Karpas-422 (cell line): ENCODE data around the gene KCNV2. TPM values are rescaled to one million over a fixed set of nuclear protein-coding genes. Genes with fewer than 3 reads are reported as not detected.
A peak's percentile ranks its signal among the peaks of the same experiment; 100 is the strongest.
"Not testable (repeated sequence)": the region's sequence is repeated elsewhere in the genome, so short reads cannot be mapped to it uniquely, and the experiment has no call there.

Experiments used
- DNase-seq: peaks from one replicate; pipeline ENCODE4 v3.0.0-alpha.2; 2015
- H2AFZ ChIP-seq: fragments of 200-600 bp; sonication (generic); 2 replicates; pipeline ENCODE4 v1.6.1; 2014; ENCODE audit warnings: antibody characterized with exemption, low read length, mixed read lengths
- H3K27ac ChIP-seq: fragments of 200-600 bp; sonication (generic); 2 replicates; pipeline ENCODE4 v1.5.1; 2014; ENCODE audit warnings: mild to moderate bottlenecking, low read length, moderate library complexity
- H3K27me3 ChIP-seq: fragments of 200-600 bp; sonication (generic); 2 replicates; pipeline ENCODE4 v1.6.1; 2014; ENCODE audit warnings: low read length, mixed read lengths
- H3K36me3 ChIP-seq: fragments of 200-600 bp; sonication (generic); 2 replicates; pipeline ENCODE4 v1.6.1; 2014; ENCODE audit warnings: low read length, mixed read lengths; ENCODE audit not compliant: insufficient read depth
- H3K4me1 ChIP-seq: fragments of 200-600 bp; sonication (generic); 2 replicates; pipeline ENCODE4 v1.6.1; 2014; ENCODE audit warnings: mild to moderate bottlenecking, low read length, mixed read lengths
- H3K4me2 ChIP-seq: fragments of 200-600 bp; sonication (generic); 2 replicates; pipeline ENCODE4 v1.6.1; 2014; ENCODE audit warnings: low read length, low read depth, mild to moderate bottlenecking; ENCODE audit not compliant: poor library complexity, severe bottlenecking
- H3K4me3 ChIP-seq: fragments of 200-600 bp; sonication (generic); 2 replicates; pipeline ENCODE4 v1.5.1; 2014; ENCODE audit warnings: mild to moderate bottlenecking, antibody characterized with exemption, low read length, mixed read lengths
- H3K79me2 ChIP-seq: fragments of 200-600 bp; sonication (generic); 2 replicates; pipeline ENCODE4 v1.6.1; 2014; ENCODE audit warnings: mild to moderate bottlenecking, low read length, mixed read lengths
- H3K9ac ChIP-seq: fragments of 200-600 bp; sonication (generic); 2 replicates; pipeline ENCODE4 v1.6.0; 2014; ENCODE audit warnings: low read length
- H3K9me2 ChIP-seq: fragments of 200-600 bp; sonication (generic), shearing (Covaris generic); replicated peaks from 2 replicates; pipeline ENCODE4 v1.6.0; 2014; ENCODE audit warnings: mild to moderate bottlenecking, low read length, moderate library complexity; ENCODE audit not compliant: insufficient read depth
- H3K9me3 ChIP-seq: fragments of 300-700, 200-600 bp; sonication (generic); 2 replicates; pipeline ENCODE4 v1.6.1; 2014; ENCODE audit warnings: low read length, mixed read lengths
- H4K20me1 ChIP-seq: fragments of 200-600 bp; sonication (generic); 2 replicates; pipeline ENCODE4 v1.6.1; 2014; ENCODE audit warnings: mild to moderate bottlenecking, antibody characterized with exemption, low read length, low read depth; ENCODE audit not compliant: insufficient read depth
- total RNA-seq: library from RNA; depleted of rRNA; stranded (reverse); fragments of >200 nt; shearing (Covaris generic); gene quantifications from 2 replicates; pipeline ENCODE4 v1.2.3, GENCODE V29; 2014; ENCODE audit warnings: low replicate concordance

Gene KCNV2
- total RNA-seq, 1 experiment from 2014 or later, result 1.6 TPM

- Histone ChIP-seq H3K4me1 (peaks cover 59% of the 10 kb centered on the region), H3K4me2 (peak overlapping the region; percentile 28), H4K20me1 (no peaks in the 10 kb centered on the region), H3K36me3 (peaks cover 5% of the 10 kb centered on the region; the same call in 1 of the 2 replicates), H3K9me2 (no peaks in the 10 kb centered on the region), H3K4me3 (no peak overlapping the region), H3K27ac (peak overlapping the region; percentile 75), H3K79me2 (no peaks in the 10 kb centered on the region), H2AFZ (no peak overlapping the region), H3K27me3 (no peaks in the 10 kb centered on the region), H3K9me3 (no peaks in the 10 kb centered on the region), H3K9ac (0 out of 2 replicates have a peak overlapping the region, but pooled peaks have one; percentile 24)
- peak; percentile 61 for DNase-seq
These were observed 12.8 kb upstream of the KCNV2 start for GRCh38 chr9:2704504-2704903.

GRCh38 chr9:2707256-2707655, 10.1 kb upstream of the KCNV2 start:
- not testable (repeated sequence) for H3K27me3 ChIP-seq, H2AFZ ChIP-seq, DNase-seq, H3K9me3 ChIP-seq, H3K9me2 ChIP-seq, H3K9ac ChIP-seq, H4K20me1 ChIP-seq, H3K4me2 ChIP-seq, H3K36me3 ChIP-seq, H3K4me3 ChIP-seq, H3K27ac ChIP-seq, H3K79me2 ChIP-seq
- H3K4me1 ChIP-seq, result peaks cover 73% of the 10 kb centered on the region

- peak; percentile 96 for DNase-seq
- peak overlapping the region; percentile 72 for H3K9ac ChIP-seq
- H3K9me2 ChIP-seq, result no peaks in the 10 kb centered on the region
- H3K4me2 ChIP-seq, result peak overlapping the region; percentile 79
- no peaks in the 10 kb centered on the region for H4K20me1 ChIP-seq
- no peak overlapping the region for H2AFZ ChIP-seq
- H3K79me2 ChIP-seq, result no peaks in the 10 kb centered on the region
- no peaks in the 10 kb centered on the region for H3K27me3 ChIP-seq
- H3K4me1 ChIP-seq, result peaks cover 49% of the 10 kb centered on the region
- peaks cover 5% of the 10 kb centered on the region; the same call in 1 of the 2 replicates for H3K36me3 ChIP-seq
- no peaks in the 10 kb centered on the region for H3K9me3 ChIP-seq
- peak overlapping the region; percentile 96 for H3K27ac ChIP-seq
- peak overlapping the region; percentile 58 for H3K4me3 ChIP-seq
These were observed 7.6 kb upstream of the KCNV2 start for GRCh38 chr9:2709645-2710101.

- peaks cover 5% of the 10 kb centered on the region; the same call in 1 of the 2 replicates for H3K36me3 ChIP-seq
- H3K9ac ChIP-seq, result no peak overlapping the region
- H3K4me3 ChIP-seq, result no peak overlapping the region
- no peak for DNase-seq
- H3K9me2 ChIP-seq, result no peaks in the 10 kb centered on the region
- H3K79me2 ChIP-seq, result no peaks in the 10 kb centered on the region
- H2AFZ ChIP-seq, result no peak overlapping the region
- peaks cover 47% of the 10 kb centered on the region for H3K4me1 ChIP-seq
- H3K4me2 ChIP-seq, result peak overlapping the region; percentile 79
- H3K9me3 ChIP-seq, result no peaks in the 10 kb centered on the region
- no peaks in the 10 kb centered on the region for H3K27me3 ChIP-seq
- peak overlapping the region; percentile 96 for H3K27ac ChIP-seq
- H4K20me1 ChIP-seq, result no peaks in the 10 kb centered on the region
These were observed 5.6 kb upstream of the KCNV2 start for GRCh38 chr9:2711716-2712115.

GRCh38 chr9:2718001-2718697, 839 bp downstream of the KCNV2 start:
- peaks cover 29% of the 10 kb centered on the region for H3K4me1 ChIP-seq

GRCh38 chr9:2718698-2719033, 1.4 kb downstream of the KCNV2 start:
- H3K4me1 ChIP-seq, result peaks cover 34% of the 10 kb centered on the region
- H3K27me3 ChIP-seq, result no peaks in the 10 kb centered on the region
- no peaks in the 10 kb centered on the region for H3K36me3 ChIP-seq
- no peaks in the 10 kb centered on the region for H3K79me2 ChIP-seq
- no peak overlapping the region for H3K4me3 ChIP-seq
- no peak overlapping the region for H3K4me2 ChIP-seq
- H3K9me3 ChIP-seq, result no peaks in the 10 kb centered on the region
- H2AFZ ChIP-seq, result no peak overlapping the region
- H3K9me2 ChIP-seq, result no peaks in the 10 kb centered on the region
- no peak overlapping the region for H3K27ac ChIP-seq
- H3K9ac ChIP-seq, result no peak overlapping the region
- no peaks in the 10 kb centered on the region for H4K20me1 ChIP-seq
- no peak for DNase-seq

More at GRCh38 chr9:2718001-2718697, 839 bp downstream of the KCNV2 start:
- Histone ChIP-seq H4K20me1 (no peaks in the 10 kb centered on the region), H3K27ac (no peak overlapping the region), H3K27me3 (no peaks in the 10 kb centered on the region), H2AFZ (no peak overlapping the region), H3K9me2 (no peaks in the 10 kb centered on the region), H3K4me2 (no peak overlapping the region), H3K36me3 (no peaks in the 10 kb centered on the region), H3K79me2 (no peaks in the 10 kb centered on the region), H3K9me3 (no peaks in the 10 kb centered on the region), H3K4me3 (no peak overlapping the region), H3K9ac (no peak overlapping the region)
- DNase-seq, result no peak

- no peaks in the 10 kb centered on the region for H4K20me1 ChIP-seq
- no peaks in the 10 kb centered on the region for H3K79me2 ChIP-seq
- H3K9ac ChIP-seq, result no peak overlapping the region; the same call in 1 of the 2 replicates
- H3K4me3 ChIP-seq, result no peak overlapping the region
- no peaks in the 10 kb centered on the region for H3K9me3 ChIP-seq
- H3K9me2 ChIP-seq, result no peaks in the 10 kb centered on the region
- no peaks in the 10 kb centered on the region for H3K36me3 ChIP-seq
- H2AFZ ChIP-seq, result no peak overlapping the region
- DNase-seq, result no peak
- H3K4me2 ChIP-seq, result no peak overlapping the region
- H3K4me1 ChIP-seq, result peaks cover 35% of the 10 kb centered on the region
- H3K27ac ChIP-seq, result peak overlapping the region; percentile 8
- H3K27me3 ChIP-seq, result no peaks in the 10 kb centered on the region
These were observed 2.9 kb downstream of the KCNV2 start for GRCh38 chr9:2720179-2720654.

- H3K9me2 ChIP-seq, result no peaks in the 10 kb centered on the region
These were observed 5.4 kb downstream of the KCNV2 start for GRCh38 chr9:2722715-2723114.

More at GRCh38 chr9:2722715-2723114, 5.4 kb downstream of the KCNV2 start:
- Histone ChIP-seq H3K9ac (no peak overlapping the region), H3K4me1 (peaks cover 27% of the 10 kb centered on the region), H2AFZ (no peak overlapping the region), H3K4me2 (no peak overlapping the region), H3K4me3 (no peak overlapping the region), H3K27me3 (no peaks in the 10 kb centered on the region), H3K9me3 (no peaks in the 10 kb centered on the region), H3K36me3 (no peaks in the 10 kb centered on the region), H3K27ac (peak overlapping the region; percentile 43), H4K20me1 (no peaks in the 10 kb centered on the region), H3K79me2 (no peaks in the 10 kb centered on the region)
- DNase-seq, result peak; percentile 55
